ENCODE data around the gene CCDC201. TPM values are rescaled to one million over a fixed set of nuclear protein-coding genes. Genes with fewer than 3 reads are reported as not detected.

Gene CCDC201
- total and polyA plus RNA-seq, 2 donors (not counting 3 experiments of a cell fraction or from before 2014, with no cell fraction given) = not detected

DNA sequence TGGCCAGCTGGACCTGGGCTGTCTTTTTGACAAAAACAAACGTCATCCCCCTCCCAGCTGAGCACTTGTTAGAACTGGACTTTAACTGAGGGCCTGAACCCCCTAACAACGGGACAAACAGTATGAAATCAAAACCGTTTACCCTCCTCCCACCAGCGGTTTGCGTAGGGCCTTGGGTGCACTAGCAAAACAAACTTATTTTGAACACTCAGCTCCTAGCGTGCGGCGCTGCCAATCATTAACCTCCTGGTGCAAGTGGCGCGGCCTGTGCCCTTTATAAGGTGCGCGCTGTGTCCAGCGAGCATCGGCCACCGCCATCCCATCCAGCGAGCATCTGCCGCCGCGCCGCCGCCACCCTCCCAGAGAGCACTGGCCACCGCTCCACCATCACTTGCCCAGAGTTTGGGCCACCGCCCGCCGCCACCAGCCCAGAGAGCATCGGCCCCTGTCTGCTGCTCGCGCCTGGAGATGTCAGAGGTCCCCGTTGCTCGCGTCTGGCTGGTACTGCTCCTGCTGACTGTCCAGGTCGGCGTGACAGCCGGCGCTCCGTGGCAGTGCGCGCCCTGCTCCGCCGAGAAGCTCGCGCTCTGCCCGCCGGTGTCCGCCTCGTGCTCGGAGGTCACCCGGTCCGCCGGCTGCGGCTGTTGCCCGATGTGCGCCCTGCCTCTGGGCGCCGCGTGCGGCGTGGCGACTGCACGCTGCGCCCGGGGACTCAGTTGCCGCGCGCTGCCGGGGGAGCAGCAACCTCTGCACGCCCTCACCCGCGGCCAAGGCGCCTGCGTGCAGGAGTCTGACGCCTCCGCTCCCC lies 15.5 kb upstream of the CCDC201 start, which contains the start of gene IGFBP1:
Gene IGFBP1, plus strand, starts transcription at position 304 of the 808 bp plus-strand sequence. Its CDS starts 165 bp downstream, at position 469.
- Histone ChIP-seq H3K79me2 (ENCODE audit: control insufficient read depth, insufficient read depth, low read length) (no peaks in the 10 kb centered on the region), H3K9me1 (replicated peaks; ENCODE audit: control insufficient read depth, extremely low read depth, insufficient read depth, low read length) (no peaks in the 10 kb centered on the region), H2AFZ (ENCODE audit: low read depth, low read length) (peak within 1 kb of the TSS; percentile 94), H4K20me1 (replicated peaks; ENCODE audit: control insufficient read depth, extremely low read depth, insufficient read depth, low read length) (no peaks in the 10 kb centered on the region), H3K27me3 (ENCODE audit: control insufficient read depth in 2 of 2, insufficient read depth in 2 of 2, low read length in 2 of 2) (no peaks in the 10 kb centered on the region), H3K4me1 (ENCODE audit: control insufficient read depth, extremely low read depth, insufficient read depth, low read length) (peaks cover 52% of the 10 kb centered on the region), H3K4me2 (ENCODE audit: insufficient read depth, low read length) (peak within 1 kb of the TSS; percentile 80), H3K9me3 (replicated peaks; ENCODE audit: control insufficient read depth, insufficient read depth, low read length) (no peaks in the 10 kb centered on the region), H3K4me3 (replicated peaks in 1 of 3; ENCODE audit: insufficient read depth in 1 of 3, low read depth in 1 of 3, low read length in 3 of 3) (peak within 1 kb of the TSS in 2 of 3 experiments; percentile 14 to 43), H3K27ac (ENCODE audit: insufficient read depth, low read depth, low read length) (peak within 1 kb of the TSS; percentile 85), H3K36me3 (ENCODE audit: control insufficient read depth in 2 of 2, extremely low read depth in 1 of 2, insufficient read depth in 2 of 2, low read length in 2 of 2) (no peaks in the 10 kb centered on the region), H3K9ac (replicated peaks; ENCODE audit: extremely low read depth, insufficient read depth, low read length) (peak within 1 kb of the TSS; percentile 59)
- CTCF ChIA-PET = interaction anchor here (1.0 to 6.1 kb wide), 6 partner anchors 11 to 1366 kb away, joined by 4 to 100 read pairs (median 6); partner anchors contain the start of gene IGFBP3
- peak; percentile 38 for DNase-seq (ENCODE audit: low read depth, low spot score)
- TF ChIP-seq CTCF (IDR thresholded peaks at IDR 0.05; ENCODE audit: extremely low read depth in 1 of 2, insufficient read depth in 1 of 2, low read depth in 1 of 2, low read length in 2 of 2) = no peak
- no peak for TF ChIP-seq POLR2AphosphoS5 (IDR thresholded peaks at IDR 0.05; ENCODE audit: insufficient read depth, low read depth, low read length)
- no peak for TF ChIP-seq MYC (IDR thresholded peaks at IDR 0.05; ENCODE audit: low read depth, low read length)
- no peak for TF ChIP-seq GATA2 (IDR thresholded peaks at IDR 0.05; ENCODE audit: insufficient read depth, insufficient read length, low read depth, low read length)
- no peak for TF ChIP-seq FOS (IDR thresholded peaks at IDR 0.05; ENCODE audit: borderline replicate concordance, insufficient read depth, low read length)
- TF ChIP-seq MAX (IDR thresholded peaks at IDR 0.05; ENCODE audit: insufficient read depth, insufficient read length) = no peak
- TF ChIP-seq EZH2 (IDR thresholded peaks at IDR 0.05; ENCODE audit: borderline replicate concordance, low read depth, low read length, severe bottlenecking) = no peak
- dilution Hi-C loops (cut with MboI; ENCODE audit: extremely low pct_ligation_motif_present, low sequenced_read_pairs) (no loop called here), intact Hi-C loops (cut with micrococcal nuclease) (no loop called here)
- no peak for FAIRE-seq
- BruUV-seq (replicated peaks) = no TSS peak
- POLR2A ChIA-PET = no interaction called here

Data from endothelial cell of umbilical vein (primary cell).